Loucy (cell line): ENCODE results near the gene FSTL5.

Source experiments
- H2AFZ ChIP-seq: fragments of 200-600 bp; sonication (generic); 2 replicates; pipeline ENCODE4 v1.6.0; 2016; ENCODE audit warnings: antibody characterized with exemption, mild to moderate bottlenecking, low read length, moderate library complexity
- H3F3A ChIP-seq: fragments of 200-600 bp; 2 replicates; pipeline ENCODE4 v1.6.0; 2016; ENCODE audit warnings: antibody characterized with exemption, low read depth, mild to moderate bottlenecking
- H3K27me3 ChIP-seq: fragments of 200-600 bp; sonication (generic); 2 replicates; pipeline ENCODE4 v1.6.1; 2014; ENCODE audit warnings: low read length, mild to moderate bottlenecking; ENCODE audit not compliant: insufficient read depth, poor library complexity, severe bottlenecking
- H3K36me3 ChIP-seq: fragments of 200-600 bp; sonication (generic); 2 replicates; pipeline ENCODE4 v1.6.1; 2016; ENCODE audit warnings: low read length; ENCODE audit not compliant: insufficient read depth
- H3K4me1 ChIP-seq: fragments of 200-600 bp; sonication (generic); 2 replicates; pipeline ENCODE4 v1.5.1; 2014; ENCODE audit warnings: low read length, mild to moderate bottlenecking; ENCODE audit not compliant: insufficient read depth, poor library complexity, severe bottlenecking
- H3K4me2 ChIP-seq: fragments of 200-600 bp; sonication (generic); 2 replicates; pipeline ENCODE4 v1.6.0; 2014; ENCODE audit warnings: antibody characterized with exemption, low read length, low read depth, mild to moderate bottlenecking; ENCODE audit not compliant: poor library complexity, severe bottlenecking
- H3K4me3 ChIP-seq: fragments of 200-600 bp; sonication (generic); 2 replicates; pipeline ENCODE4 v1.5.1; 2014; ENCODE audit warnings: low read length, mild to moderate bottlenecking, mixed read lengths; ENCODE audit not compliant: poor library complexity, severe bottlenecking
- H3K79me2 ChIP-seq: fragments of 200-600 bp; sonication (generic); 2 replicates; pipeline ENCODE4 v1.6.1; 2014; ENCODE audit warnings: low read length; ENCODE audit not compliant: insufficient read depth
- H3K9ac ChIP-seq: fragments of 200-600 bp; sonication (generic); 2 replicates; pipeline ENCODE4 v1.6.0; 2014; ENCODE audit warnings: mild to moderate bottlenecking, low read depth, low read length, moderate library complexity; ENCODE audit not compliant: poor library complexity, severe bottlenecking
- H3K9me2 ChIP-seq: fragments of 200-600 bp; sonication (generic); replicated peaks from 2 replicates; pipeline ENCODE4 v1.6.1; 2016; ENCODE audit warnings: low read depth, low read length, mixed read lengths
- H3K9me3 ChIP-seq: fragments of 200-600 bp; sonication (generic); 2 replicates; pipeline ENCODE4 v1.6.1; 2014; ENCODE audit warnings: mild to moderate bottlenecking, antibody characterized with exemption, low read length, low read depth; ENCODE audit not compliant: insufficient read depth
- H4K20me1 ChIP-seq: fragments of 200-600 bp; sonication (generic); 2 replicates; pipeline ENCODE4 v1.6.0; 2014; ENCODE audit warnings: antibody characterized with exemption, low read length, mild to moderate bottlenecking; ENCODE audit not compliant: insufficient read depth, poor library complexity, severe bottlenecking
- EZH2phosphoT487 ChIP-seq: fragments of 200-600 bp; IDR thresholded peaks from 2 replicates; pipeline ENCODE4 v1.6.1; 2018; ENCODE audit warnings: antibody characterized with exemption, mild to moderate bottlenecking, moderate library complexity, borderline replicate concordance
- TF ChIP-seq, protein P1 (sequence below): fragments of 200-600 bp; sonication (generic); conservative IDR thresholded peaks from 2 replicates; pipeline ENCODE4 v1.5.1; 2014; ENCODE audit warnings: mild to moderate bottlenecking, antibody characterized with exemption, low read length

FSTL5 gene

DNA sequence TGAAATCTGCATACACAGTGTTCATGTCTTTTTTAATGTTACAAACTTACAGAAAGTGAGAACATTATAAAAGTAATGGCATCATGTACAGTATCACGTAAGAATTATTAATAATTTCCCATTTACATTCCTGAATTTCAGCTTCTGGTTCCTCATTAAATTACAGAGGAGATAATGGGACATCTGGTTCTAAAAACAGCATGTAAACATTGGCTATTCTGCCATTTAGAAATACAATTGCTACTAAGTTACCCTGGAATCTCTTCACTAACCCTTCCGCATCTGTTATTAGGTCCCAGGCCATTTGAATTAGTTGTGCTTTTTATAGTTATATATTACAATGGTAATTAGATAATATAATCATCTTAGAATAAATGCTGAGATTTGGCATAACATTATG lies 505.1 kb downstream of the FSTL5 start:
- Histone ChIP-seq H4K20me1 (no peaks in the 10 kb centered on the region), H3K9me2 (no peaks in the 10 kb centered on the region), H3K27me3 (no peaks in the 10 kb centered on the region), H3K4me2 (no peak overlapping the region), H3K9ac (no peak overlapping the region), H3K4me3 (no peak overlapping the region), H3F3A (no peaks in the 10 kb centered on the region), H2AFZ (no peak overlapping the region), H3K36me3 (no peaks in the 10 kb centered on the region), H3K4me1 (no peaks in the 10 kb centered on the region), H3K79me2 (no peaks in the 10 kb centered on the region), H3K9me3 (no peaks in the 10 kb centered on the region)
- TF ChIP-seq, protein P1, sequence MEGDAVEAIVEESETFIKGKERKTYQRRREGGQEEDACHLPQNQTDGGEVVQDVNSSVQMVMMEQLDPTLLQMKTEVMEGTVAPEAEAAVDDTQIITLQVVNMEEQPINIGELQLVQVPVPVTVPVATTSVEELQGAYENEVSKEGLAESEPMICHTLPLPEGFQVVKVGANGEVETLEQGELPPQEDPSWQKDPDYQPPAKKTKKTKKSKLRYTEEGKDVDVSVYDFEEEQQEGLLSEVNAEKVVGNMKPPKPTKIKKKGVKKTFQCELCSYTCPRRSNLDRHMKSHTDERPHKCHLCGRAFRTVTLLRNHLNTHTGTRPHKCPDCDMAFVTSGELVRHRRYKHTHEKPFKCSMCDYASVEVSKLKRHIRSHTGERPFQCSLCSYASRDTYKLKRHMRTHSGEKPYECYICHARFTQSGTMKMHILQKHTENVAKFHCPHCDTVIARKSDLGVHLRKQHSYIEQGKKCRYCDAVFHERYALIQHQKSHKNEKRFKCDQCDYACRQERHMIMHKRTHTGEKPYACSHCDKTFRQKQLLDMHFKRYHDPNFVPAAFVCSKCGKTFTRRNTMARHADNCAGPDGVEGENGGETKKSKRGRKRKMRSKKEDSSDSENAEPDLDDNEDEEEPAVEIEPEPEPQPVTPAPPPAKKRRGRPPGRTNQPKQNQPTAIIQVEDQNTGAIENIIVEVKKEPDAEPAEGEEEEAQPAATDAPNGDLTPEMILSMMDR, result no peak
- TF ChIP-seq EZH2phosphoT487, result no peak

DNA sequence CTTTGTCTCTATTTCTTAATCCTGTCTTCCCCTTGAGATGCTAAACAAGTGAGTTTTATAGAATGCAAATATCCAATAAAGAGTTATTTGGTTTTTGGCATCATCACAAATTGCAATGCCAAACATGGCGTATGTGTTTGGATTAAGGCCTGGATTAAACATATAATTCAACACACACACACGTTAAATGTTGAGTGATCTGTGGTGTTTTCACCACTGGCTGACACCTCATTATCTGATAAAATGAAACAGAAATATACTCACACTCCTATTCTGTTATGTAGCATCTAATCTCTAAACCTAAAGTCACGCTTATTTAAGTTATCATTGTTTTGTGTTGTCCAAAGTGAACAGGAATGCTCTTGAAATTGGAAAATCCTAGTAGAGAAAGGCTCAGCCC lies 506.2 kb downstream of the FSTL5 start:
- Histone ChIP-seq H3K4me1 (no peaks in the 10 kb centered on the region), H3K79me2 (no peaks in the 10 kb centered on the region), H3K36me3 (no peaks in the 10 kb centered on the region), H3K27me3 (no peaks in the 10 kb centered on the region), H3K9me3 (no peaks in the 10 kb centered on the region), H3K9me2 (no peaks in the 10 kb centered on the region), H3F3A (no peaks in the 10 kb centered on the region), H2AFZ (no peak overlapping the region), H3K9ac (no peak overlapping the region), H3K4me2 (no peak overlapping the region), H3K4me3 (no peak overlapping the region), H4K20me1 (no peaks in the 10 kb centered on the region)
- no peak for TF ChIP-seq EZH2phosphoT487
- TF ChIP-seq, protein P1, result no peak

DNA sequence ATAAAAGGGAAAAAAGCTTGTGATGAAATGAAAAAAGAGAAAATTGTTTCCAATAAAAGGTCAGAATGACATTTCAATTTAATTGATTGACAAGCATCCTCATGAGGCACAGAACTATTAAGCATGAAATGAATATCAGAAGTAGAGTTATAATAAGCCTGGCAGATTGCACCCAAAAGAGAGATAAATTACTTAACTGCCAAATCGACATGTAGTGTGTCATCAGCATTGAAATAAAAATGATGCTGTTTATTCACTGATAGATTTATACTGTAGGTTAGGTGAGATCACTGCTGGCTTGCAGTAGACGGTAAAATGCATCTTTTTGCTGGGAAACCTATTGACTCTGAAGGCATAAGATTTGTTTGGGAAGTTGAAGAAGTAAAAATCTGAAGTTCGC lies 507.2 kb downstream of the FSTL5 start:
- H3K4me2 ChIP-seq, result no peak overlapping the region
- H4K20me1 ChIP-seq, result no peaks in the 10 kb centered on the region
- no peaks in the 10 kb centered on the region for H3K9me3 ChIP-seq
- H3K9ac ChIP-seq, result no peak overlapping the region
- H3K27me3 ChIP-seq, result no peaks in the 10 kb centered on the region
- TF ChIP-seq EZH2phosphoT487, result no peak
- TF ChIP-seq, protein P1, result no peak
- H3K9me2 ChIP-seq, result no peaks in the 10 kb centered on the region
- no peaks in the 10 kb centered on the region for H3K79me2 ChIP-seq
- no peaks in the 10 kb centered on the region for H3F3A ChIP-seq
- no peak overlapping the region for H2AFZ ChIP-seq
- no peak overlapping the region for H3K4me3 ChIP-seq
- H3K36me3 ChIP-seq, result no peaks in the 10 kb centered on the region
- no peaks in the 10 kb centered on the region for H3K4me1 ChIP-seq
